HEK293 (cell line): ENCODE measurements around the gene MRPS27.

Experiments
- HOXA7 ChIP-seq: sonication (generic); formaldehyde crosslinking; IDR thresholded peaks from 2 replicates; pipeline ENCODE4 v1.8.1; 2022; ENCODE audit warnings: missing genetic modification reagents, borderline replicate concordance
- KLF1 ChIP-seq: fragments of 450-650 bp; formaldehyde crosslinking; IDR thresholded peaks from 2 replicates; pipeline ENCODE4 v1.5.1; 2016; ENCODE audit warnings: missing biosample characterization, missing genetic modification characterization
- KLF8 ChIP-seq: fragments of 450-650 bp; formaldehyde crosslinking; IDR thresholded peaks from 2 replicates; pipeline ENCODE4 v1.5.1; 2016; ENCODE audit warnings: missing biosample characterization, missing genetic modification characterization
- MEIS1 ChIP-seq: sonication (generic); formaldehyde crosslinking; IDR thresholded peaks from 2 replicates; pipeline ENCODE4 v1.8.1; 2022; ENCODE audit warnings: missing genetic modification reagents, mild to moderate bottlenecking, borderline replicate concordance
- MZF1 ChIP-seq: fragments of 450-650 bp; formaldehyde crosslinking; IDR thresholded peaks from 2 replicates; pipeline ENCODE4 v1.5.1; 2017; ENCODE audit warnings: missing biosample characterization, missing genetic modification characterization, borderline replicate concordance
- REPIN1 ChIP-seq: fragments of 450-650 bp; formaldehyde crosslinking; IDR thresholded peaks from 2 replicates; pipeline ENCODE4 v1.5.1; 2017; ENCODE audit warnings: missing biosample characterization, missing genetic modification characterization, low read depth
- SP7 ChIP-seq: fragments of 450-650 bp; formaldehyde crosslinking; IDR thresholded peaks from 2 replicates; pipeline ENCODE4 v1.5.1; 2016; ENCODE audit warnings: missing biosample characterization, missing genetic modification characterization
- YY1 ChIP-seq: fragments of 450-650 bp; formaldehyde crosslinking; IDR thresholded peaks from 2 replicates; pipeline ENCODE4 v1.5.1; 2018; ENCODE audit warnings: missing biosample characterization, missing genetic modification characterization
- ZBTB1 ChIP-seq: fragments of 450-650 bp; formaldehyde crosslinking; IDR thresholded peaks from 2 replicates; pipeline ENCODE4 v1.5.1; 2016; ENCODE audit warnings: missing biosample characterization, missing genetic modification characterization
- ZBTB21 ChIP-seq: fragments of 450-650 bp; formaldehyde crosslinking; IDR thresholded peaks from 2 replicates; pipeline ENCODE4 v1.5.1; 2017; ENCODE audit warnings: missing biosample characterization, missing genetic modification characterization
- ZNF114 ChIP-seq: fragments of 450-650 bp; formaldehyde crosslinking; IDR thresholded peaks from 2 replicates; pipeline ENCODE4 v1.5.0; 2017; ENCODE audit warnings: missing biosample characterization, missing genetic modification characterization
- ZNF16 ChIP-seq: fragments of 450-650 bp; formaldehyde crosslinking; IDR thresholded peaks from 2 replicates; pipeline ENCODE4 v1.5.1; 2016; ENCODE audit warnings: low read depth, missing biosample characterization, missing genetic modification characterization
- ZNF2 ChIP-seq: fragments of 450-650 bp; formaldehyde crosslinking; IDR thresholded peaks from 2 replicates; pipeline ENCODE4 v1.5.1; 2016; ENCODE audit warnings: missing biosample characterization, missing genetic modification characterization
- ZNF223 ChIP-seq: fragments of 450-650 bp; formaldehyde crosslinking; IDR thresholded peaks from 2 replicates; pipeline ENCODE4 v1.5.1; 2016; ENCODE audit warnings: missing biosample characterization, missing genetic modification characterization
- ZNF302 ChIP-seq: fragments of 450-650 bp; formaldehyde crosslinking; IDR thresholded peaks from 2 replicates; pipeline ENCODE4 v1.5.1; 2016; ENCODE audit warnings: missing biosample characterization, missing genetic modification characterization, low read depth
- ZNF324 ChIP-seq: fragments of 450-650 bp; formaldehyde crosslinking; IDR thresholded peaks from 2 replicates; pipeline ENCODE4 v1.5.1; 2016; ENCODE audit warnings: missing biosample characterization, missing genetic modification characterization
- ZNF404 ChIP-seq: fragments of 450-650 bp; formaldehyde crosslinking; IDR thresholded peaks from 2 replicates; pipeline ENCODE4 v1.5.1; 2017; ENCODE audit warnings: missing biosample characterization, missing genetic modification characterization
- ZNF416 ChIP-seq: fragments of 450-650 bp; formaldehyde crosslinking; IDR thresholded peaks from 2 replicates; pipeline ENCODE4 v1.5.1; 2016; ENCODE audit warnings: missing biosample characterization, missing genetic modification characterization
- ZNF544 ChIP-seq: fragments of 450-650 bp; formaldehyde crosslinking; IDR thresholded peaks from 2 replicates; pipeline ENCODE4 v1.5.0; 2017; ENCODE audit warnings: missing biosample characterization, missing genetic modification characterization
- ZNF555 ChIP-seq: fragments of 450-650 bp; formaldehyde crosslinking; conservative IDR thresholded peaks from 2 replicates; pipeline ENCODE4 v1.5.1; 2017; ENCODE audit warnings: missing biosample characterization, mild to moderate bottlenecking, missing genetic modification characterization, inconsistent platforms
- ZNF560 ChIP-seq: fragments of 450-650 bp; formaldehyde crosslinking; IDR thresholded peaks from 2 replicates; pipeline ENCODE4 v1.5.1; 2017; ENCODE audit warnings: missing biosample characterization, missing genetic modification characterization, borderline replicate concordance
- ZNF600 ChIP-seq: fragments of 450-650 bp; formaldehyde crosslinking; IDR thresholded peaks from 2 replicates; pipeline ENCODE4 v1.5.1; 2016; ENCODE audit warnings: missing biosample characterization, missing genetic modification characterization
- ZNF658 ChIP-seq: fragments of 450-650 bp; formaldehyde crosslinking; IDR thresholded peaks from 2 replicates; pipeline ENCODE4; 2016; ENCODE audit warnings: missing biosample characterization, missing genetic modification characterization
- ZNF701 ChIP-seq: fragments of 450-650 bp; formaldehyde crosslinking; IDR thresholded peaks from 2 replicates; pipeline ENCODE4 v1.5.1; 2016; ENCODE audit warnings: missing biosample characterization, missing genetic modification characterization
- ZNF777 ChIP-seq: fragments of 450-650 bp; formaldehyde crosslinking; IDR thresholded peaks from 2 replicates; pipeline ENCODE4 v1.5.1; 2017; ENCODE audit warnings: missing biosample characterization, missing genetic modification characterization, borderline replicate concordance
- ZXDB ChIP-seq: fragments of 450-650 bp; formaldehyde crosslinking; IDR thresholded peaks from 2 replicates; pipeline ENCODE4 v1.5.1; 2016; ENCODE audit warnings: missing biosample characterization, missing genetic modification characterization
- TF ChIP-seq, protein P1 (sequence below): fragments of 450-650 bp; formaldehyde crosslinking; IDR thresholded peaks from 2 replicates; pipeline ENCODE4 v1.5.0; 2017; ENCODE audit warnings: missing biosample characterization, missing genetic modification characterization, borderline replicate concordance
- TF ChIP-seq, protein P2 (sequence below): fragments of 450-650 bp; formaldehyde crosslinking; conservative IDR thresholded peaks from 2 replicates; pipeline ENCODE4 v1.5.1; 2016; ENCODE audit warnings: low read depth, missing biosample characterization, missing genetic modification characterization
- TF ChIP-seq, protein P3 (sequence below): fragments of 450-650 bp; formaldehyde crosslinking; IDR thresholded peaks from 2 replicates; pipeline ENCODE4 v1.5.1; 2016; ENCODE audit warnings: missing biosample characterization, missing genetic modification characterization
- TF ChIP-seq, protein P4 (sequence below): fragments of 450-650 bp; formaldehyde crosslinking; IDR thresholded peaks from 2 replicates; pipeline ENCODE4 v1.5.1; 2016; ENCODE audit warnings: missing biosample characterization, missing genetic modification characterization
- TF ChIP-seq, protein P5 (sequence below): fragments of 450-650 bp; formaldehyde crosslinking; IDR thresholded peaks from 2 replicates; pipeline ENCODE4 v1.5.1; 2016; ENCODE audit warnings: missing biosample characterization, missing genetic modification characterization, low read depth

MRPS27 gene

DNA sequence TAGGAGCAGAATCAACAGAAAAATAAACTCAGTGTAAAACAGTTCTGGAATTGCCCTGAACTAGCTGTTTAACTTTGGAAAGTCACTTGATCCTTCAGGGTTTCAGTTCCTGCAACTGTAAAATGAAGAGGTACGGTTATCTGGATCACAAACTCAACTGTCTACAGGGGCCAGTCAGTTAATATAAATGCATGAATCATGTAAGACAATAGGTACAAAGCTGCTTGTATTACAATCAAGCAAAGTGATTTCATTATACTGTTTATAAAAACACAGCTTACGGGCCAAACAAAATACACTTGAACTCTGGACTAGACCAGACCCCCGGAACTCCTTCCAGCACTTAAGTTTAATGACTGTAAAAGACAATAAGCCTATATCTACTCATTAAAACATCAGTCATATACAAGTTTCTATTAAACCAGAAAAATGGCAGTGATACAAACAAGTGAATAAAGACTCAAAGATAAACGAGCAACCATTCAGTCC, 73.0 kb downstream of the MRPS27 start (continued):
- peak; percentile 58; the same call in 1 of the 2 replicates for TF ChIP-seq MZF1 (tag by site-specific recombination)
- TF ChIP-seq HOXA7 (CRISPR knock-in tag): no peak
- no peak for TF ChIP-seq ZNF416 (tag by site-specific recombination)
- TF ChIP-seq, protein P1, sequence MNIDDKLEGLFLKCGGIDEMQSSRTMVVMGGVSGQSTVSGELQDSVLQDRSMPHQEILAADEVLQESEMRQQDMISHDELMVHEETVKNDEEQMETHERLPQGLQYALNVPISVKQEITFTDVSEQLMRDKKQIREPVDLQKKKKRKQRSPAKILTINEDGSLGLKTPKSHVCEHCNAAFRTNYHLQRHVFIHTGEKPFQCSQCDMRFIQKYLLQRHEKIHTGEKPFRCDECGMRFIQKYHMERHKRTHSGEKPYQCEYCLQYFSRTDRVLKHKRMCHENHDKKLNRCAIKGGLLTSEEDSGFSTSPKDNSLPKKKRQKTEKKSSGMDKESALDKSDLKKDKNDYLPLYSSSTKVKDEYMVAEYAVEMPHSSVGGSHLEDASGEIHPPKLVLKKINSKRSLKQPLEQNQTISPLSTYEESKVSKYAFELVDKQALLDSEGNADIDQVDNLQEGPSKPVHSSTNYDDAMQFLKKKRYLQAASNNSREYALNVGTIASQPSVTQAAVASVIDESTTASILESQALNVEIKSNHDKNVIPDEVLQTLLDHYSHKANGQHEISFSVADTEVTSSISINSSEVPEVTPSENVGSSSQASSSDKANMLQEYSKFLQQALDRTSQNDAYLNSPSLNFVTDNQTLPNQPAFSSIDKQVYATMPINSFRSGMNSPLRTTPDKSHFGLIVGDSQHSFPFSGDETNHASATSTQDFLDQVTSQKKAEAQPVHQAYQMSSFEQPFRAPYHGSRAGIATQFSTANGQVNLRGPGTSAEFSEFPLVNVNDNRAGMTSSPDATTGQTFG (tag by site-specific recombination): no peak
- no peak for TF ChIP-seq MEIS1 (CRISPR knock-in tag)
- TF ChIP-seq ZNF302 (tag by site-specific recombination): no peak
- TF ChIP-seq, protein P2, sequence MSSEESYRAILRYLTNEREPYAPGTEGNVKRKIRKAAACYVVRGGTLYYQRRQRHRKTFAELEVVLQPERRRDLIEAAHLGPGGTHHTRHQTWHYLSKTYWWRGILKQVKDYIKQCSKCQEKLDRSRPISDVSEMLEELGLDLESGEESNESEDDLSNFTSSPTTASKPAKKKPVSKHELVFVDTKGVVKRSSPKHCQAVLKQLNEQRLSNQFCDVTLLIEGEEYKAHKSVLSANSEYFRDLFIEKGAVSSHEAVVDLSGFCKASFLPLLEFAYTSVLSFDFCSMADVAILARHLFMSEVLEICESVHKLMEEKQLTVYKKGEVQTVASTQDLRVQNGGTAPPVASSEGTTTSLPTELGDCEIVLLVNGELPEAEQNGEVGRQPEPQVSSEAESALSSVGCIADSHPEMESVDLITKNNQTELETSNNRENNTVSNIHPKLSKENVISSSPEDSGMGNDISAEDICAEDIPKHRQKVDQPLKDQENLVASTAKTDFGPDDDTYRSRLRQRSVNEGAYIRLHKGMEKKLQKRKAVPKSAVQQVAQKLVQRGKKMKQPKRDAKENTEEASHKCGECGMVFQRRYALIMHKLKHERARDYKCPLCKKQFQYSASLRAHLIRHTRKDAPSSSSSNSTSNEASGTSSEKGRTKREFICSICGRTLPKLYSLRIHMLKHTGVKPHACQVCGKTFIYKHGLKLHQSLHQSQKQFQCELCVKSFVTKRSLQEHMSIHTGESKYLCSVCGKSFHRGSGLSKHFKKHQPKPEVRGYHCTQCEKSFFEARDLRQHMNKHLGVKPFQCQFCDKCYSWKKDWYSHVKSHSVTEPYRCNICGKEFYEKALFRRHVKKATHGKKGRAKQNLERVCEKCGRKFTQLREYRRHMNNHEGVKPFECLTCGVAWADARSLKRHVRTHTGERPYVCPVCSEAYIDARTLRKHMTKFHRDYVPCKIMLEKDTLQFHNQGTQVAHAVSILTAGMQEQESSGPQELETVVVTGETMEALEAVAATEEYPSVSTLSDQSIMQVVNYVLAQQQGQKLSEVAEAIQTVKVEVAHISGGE (tag by site-specific recombination): no peak
- peak; percentile 76 for TF ChIP-seq ZNF2 (tag by site-specific recombination)
- TF ChIP-seq, protein P3, sequence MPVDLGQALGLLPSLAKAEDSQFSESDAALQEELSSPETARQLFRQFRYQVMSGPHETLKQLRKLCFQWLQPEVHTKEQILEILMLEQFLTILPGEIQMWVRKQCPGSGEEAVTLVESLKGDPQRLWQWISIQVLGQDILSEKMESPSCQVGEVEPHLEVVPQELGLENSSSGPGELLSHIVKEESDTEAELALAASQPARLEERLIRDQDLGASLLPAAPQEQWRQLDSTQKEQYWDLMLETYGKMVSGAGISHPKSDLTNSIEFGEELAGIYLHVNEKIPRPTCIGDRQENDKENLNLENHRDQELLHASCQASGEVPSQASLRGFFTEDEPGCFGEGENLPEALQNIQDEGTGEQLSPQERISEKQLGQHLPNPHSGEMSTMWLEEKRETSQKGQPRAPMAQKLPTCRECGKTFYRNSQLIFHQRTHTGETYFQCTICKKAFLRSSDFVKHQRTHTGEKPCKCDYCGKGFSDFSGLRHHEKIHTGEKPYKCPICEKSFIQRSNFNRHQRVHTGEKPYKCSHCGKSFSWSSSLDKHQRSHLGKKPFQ (tag by site-specific recombination): peak; percentile 74
- no peak for TF ChIP-seq KLF1 (tag by site-specific recombination)
- no peak for TF ChIP-seq ZNF658 (tag by site-specific recombination)
- no peak for TF ChIP-seq ZNF560
- no peak for TF ChIP-seq ZNF555 (tag by site-specific recombination)
- TF ChIP-seq, protein P4, sequence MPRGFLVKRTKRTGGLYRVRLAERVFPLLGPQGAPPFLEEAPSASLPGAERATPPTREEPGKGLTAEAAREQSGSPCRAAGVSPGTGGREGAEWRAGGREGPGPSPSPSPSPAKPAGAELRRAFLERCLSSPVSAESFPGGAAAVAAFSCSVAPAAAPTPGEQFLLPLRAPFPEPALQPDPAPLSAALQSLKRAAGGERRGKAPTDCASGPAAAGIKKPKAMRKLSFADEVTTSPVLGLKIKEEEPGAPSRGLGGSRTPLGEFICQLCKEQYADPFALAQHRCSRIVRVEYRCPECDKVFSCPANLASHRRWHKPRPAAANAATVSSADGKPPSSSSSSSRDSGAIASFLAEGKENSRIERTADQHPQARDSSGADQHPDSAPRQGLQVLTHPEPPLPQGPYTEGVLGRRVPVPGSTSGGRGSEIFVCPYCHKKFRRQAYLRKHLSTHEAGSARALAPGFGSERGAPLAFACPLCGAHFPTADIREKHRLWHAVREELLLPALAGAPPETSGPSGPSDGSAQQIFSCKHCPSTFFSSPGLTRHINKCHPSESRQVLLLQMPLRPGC (tag by site-specific recombination): peak; percentile 84
- TF ChIP-seq KLF8 (tag by site-specific recombination): peak; percentile 87
- no peak for TF ChIP-seq ZNF544
- TF ChIP-seq ZNF777: no peak
- TF ChIP-seq ZNF404 (tag by site-specific recombination): no peak
- no peak for TF ChIP-seq ZBTB1 (tag by site-specific recombination)
- TF ChIP-seq, protein P5, sequence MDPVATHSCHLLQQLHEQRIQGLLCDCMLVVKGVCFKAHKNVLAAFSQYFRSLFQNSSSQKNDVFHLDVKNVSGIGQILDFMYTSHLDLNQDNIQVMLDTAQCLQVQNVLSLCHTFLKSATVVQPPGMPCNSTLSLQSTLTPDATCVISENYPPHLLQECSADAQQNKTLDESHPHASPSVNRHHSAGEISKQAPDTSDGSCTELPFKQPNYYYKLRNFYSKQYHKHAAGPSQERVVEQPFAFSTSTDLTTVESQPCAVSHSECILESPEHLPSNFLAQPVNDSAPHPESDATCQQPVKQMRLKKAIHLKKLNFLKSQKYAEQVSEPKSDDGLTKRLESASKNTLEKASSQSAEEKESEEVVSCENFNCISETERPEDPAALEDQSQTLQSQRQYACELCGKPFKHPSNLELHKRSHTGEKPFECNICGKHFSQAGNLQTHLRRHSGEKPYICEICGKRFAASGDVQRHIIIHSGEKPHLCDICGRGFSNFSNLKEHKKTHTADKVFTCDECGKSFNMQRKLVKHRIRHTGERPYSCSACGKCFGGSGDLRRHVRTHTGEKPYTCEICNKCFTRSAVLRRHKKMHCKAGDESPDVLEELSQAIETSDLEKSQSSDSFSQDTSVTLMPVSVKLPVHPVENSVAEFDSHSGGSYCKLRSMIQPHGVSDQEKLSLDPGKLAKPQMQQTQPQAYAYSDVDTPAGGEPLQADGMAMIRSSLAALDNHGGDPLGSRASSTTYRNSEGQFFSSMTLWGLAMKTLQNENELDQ (tag by site-specific recombination): no peak
- no peak for TF ChIP-seq ZNF701 (tag by site-specific recombination)
- TF ChIP-seq SP7 (tag by site-specific recombination): peak; percentile 87
- no peak; the same call in 1 of the 2 replicates for TF ChIP-seq YY1 (tag by site-specific recombination)
- TF ChIP-seq ZNF223 (tag by site-specific recombination): no peak
- peak; percentile 78 for TF ChIP-seq ZNF600 (tag by site-specific recombination)
- no peak for TF ChIP-seq ZNF324 (tag by site-specific recombination)
- no peak for TF ChIP-seq ZNF114 (tag by site-specific recombination)
- TF ChIP-seq ZBTB21 (tag by site-specific recombination): no peak
- peak; percentile 96 for TF ChIP-seq ZXDB (tag by site-specific recombination)
- no peak for TF ChIP-seq REPIN1
- no peak for TF ChIP-seq ZNF16 (tag by site-specific recombination)
